Testis (tissue), 2 donors: Measurements from ENCODE around the gene PRKAG2.

Experiments
- POLR2A ChIP-seq: fragments of 450-650 bp; IDR thresholded peaks from one replicate; pipeline ENCODE4 v1.6.1; 2017; ENCODE audit warnings: antibody characterized with exemption, mild to moderate bottlenecking, moderate library complexity
- TF ChIP-seq, protein P1 (sequence below), 3 experiments: fragments of 450-650 bp in 2 of 3; fragments of 200-600 bp in 1 of 3; sonication (generic) in 1 of 3; IDR thresholded peaks; one replicate each; pipeline ENCODE4 v1.5.1; 2016 to 2019; ENCODE audit warnings: antibody characterized with exemption in 3 of 3, mild to moderate bottlenecking in 2 of 3, moderate library complexity in 1 of 3

- no peak for TF ChIP-seq POLR2A
- TF ChIP-seq, protein P1, sequence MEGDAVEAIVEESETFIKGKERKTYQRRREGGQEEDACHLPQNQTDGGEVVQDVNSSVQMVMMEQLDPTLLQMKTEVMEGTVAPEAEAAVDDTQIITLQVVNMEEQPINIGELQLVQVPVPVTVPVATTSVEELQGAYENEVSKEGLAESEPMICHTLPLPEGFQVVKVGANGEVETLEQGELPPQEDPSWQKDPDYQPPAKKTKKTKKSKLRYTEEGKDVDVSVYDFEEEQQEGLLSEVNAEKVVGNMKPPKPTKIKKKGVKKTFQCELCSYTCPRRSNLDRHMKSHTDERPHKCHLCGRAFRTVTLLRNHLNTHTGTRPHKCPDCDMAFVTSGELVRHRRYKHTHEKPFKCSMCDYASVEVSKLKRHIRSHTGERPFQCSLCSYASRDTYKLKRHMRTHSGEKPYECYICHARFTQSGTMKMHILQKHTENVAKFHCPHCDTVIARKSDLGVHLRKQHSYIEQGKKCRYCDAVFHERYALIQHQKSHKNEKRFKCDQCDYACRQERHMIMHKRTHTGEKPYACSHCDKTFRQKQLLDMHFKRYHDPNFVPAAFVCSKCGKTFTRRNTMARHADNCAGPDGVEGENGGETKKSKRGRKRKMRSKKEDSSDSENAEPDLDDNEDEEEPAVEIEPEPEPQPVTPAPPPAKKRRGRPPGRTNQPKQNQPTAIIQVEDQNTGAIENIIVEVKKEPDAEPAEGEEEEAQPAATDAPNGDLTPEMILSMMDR (IDR thresholded peaks at IDR 0.05) = no peak
Observed at GRCh38 chr7:151630358-151630757, 246.6 kb downstream of the PRKAG2 start.
